ENCODE measurements around the gene NOXA1.
"Not testable (repeated sequence)": the region's sequence is repeated elsewhere in the genome, so short reads cannot be mapped to it uniquely, and the experiment has no call there.

The NOXA1 gene

GRCh38 chr9:137441289-137441934 lies 18.2 kb downstream of the NOXA1 start, which contains the start of gene ENTPD8:
ENTPD8 (minus strand) TSS chr9:137441357; CDS start chr9:137438285, 3,072 bp downstream.
- no peak for FAIRE-seq

GRCh38 chr9:137441935-137442321 lies 18.7 kb downstream of the NOXA1 start:
- FAIRE-seq, result no peak

- no peak for FAIRE-seq
Observed at GRCh38 chr9:137444106-137444790, 21.1 kb downstream of the NOXA1 start.

- FAIRE-seq, result no peak
Observed at GRCh38 chr9:137445275-137445807, 22.1 kb downstream of the NOXA1 start.

GRCh38 chr9:137445930-137446431 lies 22.8 kb downstream of the NOXA1 start:
- FAIRE-seq, result no peak

- FAIRE-seq, result no peak
Observed at GRCh38 chr9:137446851-137447471, 23.8 kb downstream of the NOXA1 start.

GRCh38 chr9:137447722-137448601 lies 24.8 kb downstream of the NOXA1 start:
- FAIRE-seq, result no peak

GRCh38 chr9:137448602-137448962 lies 25.4 kb downstream of the NOXA1 start:
- FAIRE-seq, result no peak

- FAIRE-seq, result no peak
Observed at GRCh38 chr9:137449081-137449844, 26.1 kb downstream of the NOXA1 start.

- FAIRE-seq, result no peak
Observed at GRCh38 chr9:137449931-137450538, 26.8 kb downstream of the NOXA1 start.

- not testable (repeated sequence) for FAIRE-seq
Observed at GRCh38 chr9:137450539-137451222, 27.5 kb downstream of the NOXA1 start.

GRCh38 chr9:137451264-137452005 lies 28.2 kb downstream of the NOXA1 start:
- not testable (repeated sequence) for FAIRE-seq

- no peak for FAIRE-seq
Observed at GRCh38 chr9:137452006-137452760, 29.0 kb downstream of the NOXA1 start.

- no peak for FAIRE-seq
Observed at GRCh38 chr9:137452761-137453642, 29.8 kb downstream of the NOXA1 start.

- no peak for FAIRE-seq
Observed at GRCh38 chr9:137453643-137454081, 30.5 kb downstream of the NOXA1 start.

- no peak for FAIRE-seq
Observed at GRCh38 chr9:137454145-137454596, 31.0 kb downstream of the NOXA1 start.

GRCh38 chr9:137454597-137455358 lies 31.6 kb downstream of the NOXA1 start:
- no peak for FAIRE-seq
